Measurements from ENCODE around the gene PPME1. TPM values are rescaled to one million over a fixed set of nuclear protein-coding genes. Genes with fewer than 3 reads are reported as not detected.

The PPME1 gene
- total and polyA plus RNA-seq, 2 of the 4 experiments (the other 2 are of a cell fraction) = 42.3 to 89.5 TPM

DNA sequence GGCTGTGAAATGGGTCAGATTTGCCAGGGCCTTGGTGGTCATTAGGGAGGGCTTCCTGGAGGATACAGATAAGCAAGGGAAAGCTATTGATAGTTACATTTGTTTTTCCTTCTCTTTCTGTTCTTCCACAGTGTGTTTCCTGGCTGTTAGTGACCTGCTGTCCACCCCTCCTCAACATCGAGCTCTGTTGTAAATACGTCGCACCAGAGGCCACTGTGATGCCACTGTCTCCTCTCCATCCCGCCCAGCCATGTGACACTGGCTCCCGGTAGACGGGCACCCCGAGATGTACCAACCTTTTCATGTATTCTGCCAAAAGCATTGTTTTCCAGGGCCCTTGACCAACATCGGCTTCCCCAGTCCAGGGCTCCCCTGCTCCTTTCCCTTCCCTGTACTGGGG lies 82.3 kb downstream of the PPME1 start:
- no TSS peak for BruUV-seq (replicated peaks)

More for the DNA sequence above, 82.3 kb downstream of the PPME1 start:
- Histone ChIP-seq H3K23ac (ENCODE audit: low read depth, low read length) (no peak overlapping the region), H3K79me1 (ENCODE audit: low read depth in 1 of 2, low read length in 2 of 2) (no peaks in the 10 kb centered on the region; a peak in 1 of 4 replicates), H2AK5ac (ENCODE audit: low read depth, low read length) (no peak overlapping the region), H4K8ac (ENCODE audit: low read depth in 2 of 2, low read length in 2 of 2) (no peak overlapping the region), H2BK120ac (ENCODE audit: low read depth, low read length) (no peak overlapping the region), H3K9me1 (ENCODE audit: insufficient read depth, low read length) (peaks cover 3% of the 10 kb centered on the region), H3K18ac (ENCODE audit: low read depth, low read length) (no peak overlapping the region), H4K20me1 (ENCODE audit: insufficient read depth, low read length) (no peaks in the 10 kb centered on the region), H4K5ac (ENCODE audit: low read depth, low read length) (no peak overlapping the region), H3K27ac (ENCODE audit: insufficient read depth, low read length) (no peak overlapping the region), H3K9me3 (ENCODE audit: control insufficient read depth, insufficient read depth, low read length) (no peaks in the 10 kb centered on the region), H3K4me3 (ENCODE audit: insufficient read depth, low read depth, low read length) (no peak overlapping the region), H3K56ac (ENCODE audit: extremely low read depth, insufficient read depth, low read length) (no peak overlapping the region), H2AFZ (replicated peaks; ENCODE audit: low read length, poor library complexity) (no peak overlapping the region), H4K91ac (ENCODE audit: insufficient read depth, low read depth, low read length) (no peak overlapping the region), H3K4ac (ENCODE audit: low read depth, low read length) (no peak overlapping the region), H3K14ac (replicated peaks; ENCODE audit: low read depth, low read length) (no peak overlapping the region), H3K27me3 (ENCODE audit: control insufficient read depth, insufficient read depth, low read length) (no peaks in the 10 kb centered on the region), H3K9ac (ENCODE audit: low read depth, low read length) (no peak overlapping the region), H3K4me2 (ENCODE audit: low read depth, low read length) (no peak overlapping the region), H2AK9ac (replicated peaks; ENCODE audit: low read depth, low read length, poor library complexity) (no peak overlapping the region), H3K36me3 (ENCODE audit: control insufficient read depth, insufficient read depth, low read length) (peaks cover 46% of the 10 kb centered on the region), H3K4me1 (ENCODE audit: control insufficient read depth, insufficient read depth, low read length) (peaks cover 8% of the 10 kb centered on the region), H2BK15ac (ENCODE audit: low read depth, low read length) (no peak overlapping the region), H2BK20ac (ENCODE audit: low read depth, low read length) (no peak overlapping the region), H2BK5ac (ENCODE audit: low read depth, low read length, poor library complexity, severe bottlenecking) (no peak overlapping the region)
- no peak for DNase-seq
- ChIA-PET CTCF (interaction anchor here (0.6 kb wide), 2 partner anchors 190 to 220 kb away, joined by 3 read pairs; no protein-coding TSS in a partner anchor), POLR2A (ENCODE audit: unreplicated experiment) (no interaction called here)
- no peak for TF ChIP-seq SMC3 (IDR thresholded peaks at IDR 0.05; ENCODE audit: low read depth, low read length)
- TF ChIP-seq, protein P1, sequence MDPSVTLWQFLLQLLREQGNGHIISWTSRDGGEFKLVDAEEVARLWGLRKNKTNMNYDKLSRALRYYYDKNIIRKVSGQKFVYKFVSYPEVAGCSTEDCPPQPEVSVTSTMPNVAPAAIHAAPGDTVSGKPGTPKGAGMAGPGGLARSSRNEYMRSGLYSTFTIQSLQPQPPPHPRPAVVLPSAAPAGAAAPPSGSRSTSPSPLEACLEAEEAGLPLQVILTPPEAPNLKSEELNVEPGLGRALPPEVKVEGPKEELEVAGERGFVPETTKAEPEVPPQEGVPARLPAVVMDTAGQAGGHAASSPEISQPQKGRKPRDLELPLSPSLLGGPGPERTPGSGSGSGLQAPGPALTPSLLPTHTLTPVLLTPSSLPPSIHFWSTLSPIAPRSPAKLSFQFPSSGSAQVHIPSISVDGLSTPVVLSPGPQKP (IDR thresholded peaks at IDR 0.05; ENCODE audit: borderline replicate concordance, low read depth, low read length) = no peak
- TF ChIP-seq, protein P2, sequence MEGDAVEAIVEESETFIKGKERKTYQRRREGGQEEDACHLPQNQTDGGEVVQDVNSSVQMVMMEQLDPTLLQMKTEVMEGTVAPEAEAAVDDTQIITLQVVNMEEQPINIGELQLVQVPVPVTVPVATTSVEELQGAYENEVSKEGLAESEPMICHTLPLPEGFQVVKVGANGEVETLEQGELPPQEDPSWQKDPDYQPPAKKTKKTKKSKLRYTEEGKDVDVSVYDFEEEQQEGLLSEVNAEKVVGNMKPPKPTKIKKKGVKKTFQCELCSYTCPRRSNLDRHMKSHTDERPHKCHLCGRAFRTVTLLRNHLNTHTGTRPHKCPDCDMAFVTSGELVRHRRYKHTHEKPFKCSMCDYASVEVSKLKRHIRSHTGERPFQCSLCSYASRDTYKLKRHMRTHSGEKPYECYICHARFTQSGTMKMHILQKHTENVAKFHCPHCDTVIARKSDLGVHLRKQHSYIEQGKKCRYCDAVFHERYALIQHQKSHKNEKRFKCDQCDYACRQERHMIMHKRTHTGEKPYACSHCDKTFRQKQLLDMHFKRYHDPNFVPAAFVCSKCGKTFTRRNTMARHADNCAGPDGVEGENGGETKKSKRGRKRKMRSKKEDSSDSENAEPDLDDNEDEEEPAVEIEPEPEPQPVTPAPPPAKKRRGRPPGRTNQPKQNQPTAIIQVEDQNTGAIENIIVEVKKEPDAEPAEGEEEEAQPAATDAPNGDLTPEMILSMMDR (conservative IDR thresholded peaks at IDR 0.05; ENCODE audit: low read depth, low read length) = no peak
- TF ChIP-seq MXI1 (IDR thresholded peaks at IDR 0.05; ENCODE audit: borderline replicate concordance, low read depth, low read length) = no peak
- no peak for TF ChIP-seq CHD1 (IDR thresholded peaks at IDR 0.05; ENCODE audit: low read depth, low read length)
- TF ChIP-seq BHLHE40 (IDR thresholded peaks at IDR 0.05; ENCODE audit: low read depth, low read length) = no peak
- no peak for TF ChIP-seq MAFK (IDR thresholded peaks at IDR 0.05; ENCODE audit: low read depth, low read length)
- no peak for TF ChIP-seq MAZ (IDR thresholded peaks at IDR 0.05; ENCODE audit: borderline replicate concordance, low read depth, low read length)
- TF ChIP-seq NFE2L2 (IDR thresholded peaks at IDR 0.05; ENCODE audit: low read depth, low read length) = no peak
- TF ChIP-seq, protein P3, sequence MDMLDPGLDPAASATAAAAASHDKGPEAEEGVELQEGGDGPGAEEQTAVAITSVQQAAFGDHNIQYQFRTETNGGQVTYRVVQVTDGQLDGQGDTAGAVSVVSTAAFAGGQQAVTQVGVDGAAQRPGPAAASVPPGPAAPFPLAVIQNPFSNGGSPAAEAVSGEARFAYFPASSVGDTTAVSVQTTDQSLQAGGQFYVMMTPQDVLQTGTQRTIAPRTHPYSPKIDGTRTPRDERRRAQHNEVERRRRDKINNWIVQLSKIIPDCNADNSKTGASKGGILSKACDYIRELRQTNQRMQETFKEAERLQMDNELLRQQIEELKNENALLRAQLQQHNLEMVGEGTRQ (IDR thresholded peaks at IDR 0.05; ENCODE audit: low read depth, low read length) = no peak
- TF ChIP-seq RAD21 (IDR thresholded peaks at IDR 0.05; ENCODE audit: low read length) = no peak
- TF ChIP-seq RCOR1 (IDR thresholded peaks at IDR 0.05; ENCODE audit: insufficient replicate concordance, low read length) = no peak
- no peak for TF ChIP-seq CEBPB (IDR thresholded peaks at IDR 0.05; ENCODE audit: low read depth, low read length)
- no peak for TF ChIP-seq RFX5 (IDR thresholded peaks at IDR 0.05; ENCODE audit: low read depth, low read length)
- no peak for TF ChIP-seq FOS (IDR thresholded peaks at IDR 0.05; ENCODE audit: low read depth, low read length)
- TF ChIP-seq POLR2A (IDR thresholded peaks at IDR 0.05; ENCODE audit: low read depth, low read length) = no peak
- ATAC-seq (ENCODE audit: low read depth) = no peak
- intact Hi-C loops (cut with micrococcal nuclease) = no loop called here
- WGBS, 2 experiments (ENCODE audit: extremely low coverage in 2 of 2, insufficient read length in 1 of 2) = 97% methylated on average over 7 of the region's 8 CpGs; no CpG with 5 or more reads in 1 of the 2 experiments
- dilution Hi-C loops (cut with HindIII; ENCODE audit: low sequenced_read_pairs, unreplicated experiment) = no loop called here
- in situ Hi-C loops (cut with MboI; ENCODE audit: low sequenced_read_pairs) = loop anchor here (10.0 kb wide), 1 partner anchor 481 kb away; the partner anchor contains the start of gene CHRDL2
